ENCODE data around the gene TMEM269. TPM values are rescaled to one million over a fixed set of nuclear protein-coding genes. Genes with fewer than 3 reads are reported as not detected.

The TMEM269 gene
- total and polyA plus RNA-seq, 9 of the 15 experiments (the other 6 are each of a cell fraction or from before 2014, with no cell fraction given), result 0.09 to 0.49 (median 0.21) TPM

DNA sequence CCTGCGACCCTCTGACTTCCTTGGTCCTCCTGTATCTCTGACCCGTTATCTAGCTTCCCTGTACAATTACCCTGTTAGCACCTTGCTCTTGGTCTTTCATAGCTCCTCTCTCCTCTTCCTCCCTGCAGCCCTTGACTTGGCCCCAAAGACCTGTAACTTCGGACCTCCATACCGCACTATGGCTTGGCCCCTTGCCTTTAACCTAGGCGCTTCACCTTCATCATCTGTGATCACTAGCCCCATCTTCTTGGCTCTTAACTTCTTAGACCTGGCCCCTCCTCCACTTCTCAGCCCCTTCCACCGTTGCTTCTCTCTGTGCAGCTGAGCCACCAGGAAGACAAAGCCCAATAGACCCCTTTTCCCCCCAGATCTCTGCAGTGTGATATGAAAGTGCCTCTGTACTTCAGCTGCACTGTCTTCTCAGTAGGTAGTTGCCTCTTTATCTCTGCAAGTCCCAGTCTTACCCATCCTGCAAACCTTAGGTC, 62.4 kb downstream of the TMEM269 start:
- no TSS peak for BruUV-seq (replicated peaks)
- no peak for DNase-seq (ENCODE audit: extremely low read depth in 1 of 4, low spot score in 3 of 4)
- peak overlapping the region; percentile 70 for H3K4me3 ChIP-seq
- H3K9me3 ChIP-seq (replicated peaks; ENCODE audit: control insufficient read depth, insufficient read depth, low read depth, low read length), result no peaks in the 10 kb centered on the region
- no peaks in the 10 kb centered on the region for H4K20me1 ChIP-seq (replicated peaks; ENCODE audit: control insufficient read depth, insufficient read depth, low read length)
- CTCF ChIA-PET (ENCODE audit: low intra/inter-chr PET ratio), result no interaction called here
- peaks cover 34% of the 10 kb centered on the region for H3K79me2 ChIP-seq (ENCODE audit: control insufficient read depth, insufficient read depth, low read length)
- H3K27ac ChIP-seq (ENCODE audit: extremely low read depth, low read depth, low read length), result peak overlapping the region; percentile 83
- intact Hi-C loops (cut with micrococcal nuclease) (loop anchor here (2.0 to 5.0 kb wide), 2 partner anchors 22 to 80 kb away; partner anchors contain the start of genes C1orf50 and P3H1), in situ Hi-C loops (cut with MboI) (no loop called here)
- POLR2A ChIA-PET, result interaction anchor here (0.7 to 6.4 kb wide), 16 partner anchors 9 to 1785 kb away, joined by 3 to 94 read pairs (median 4); partner anchors contain the start of genes C1orf50, ERMAP, P3H1 and SVBP
- FAIRE-seq, result peak; percentile 60
- H3K4me2 ChIP-seq (ENCODE audit: insufficient read depth, low read length), result peak overlapping the region; percentile 96
- H3K4me1 ChIP-seq (replicated peaks in 1 of 2; ENCODE audit: control insufficient read depth in 2 of 2, insufficient read depth in 2 of 2, low read length in 2 of 2), result peaks cover 18 to 32% of the 10 kb centered on the region in 2 experiments
- 2% methylated on average over 6 of the region's 6 CpGs for WGBS (ENCODE audit: insufficient coverage, low coverage, missing lambda C conversion rate)
- no peaks in the 10 kb centered on the region for H3K9me1 ChIP-seq (ENCODE audit: control insufficient read depth, insufficient read depth, low read length)
- H2AFZ ChIP-seq (ENCODE audit: low read depth, low read length), result peak overlapping the region; percentile 88
- H3K36me3 ChIP-seq (ENCODE audit: control insufficient read depth, insufficient read depth, low read length), result peaks cover 55% of the 10 kb centered on the region
- no peak; the same call in 1 of the 3 replicates for ATAC-seq
- H3K27me3 ChIP-seq (ENCODE audit: control insufficient read depth in 2 of 2, insufficient read depth in 2 of 2, low read length in 2 of 2), result no peaks in the 10 kb centered on the region
- peak overlapping the region; percentile 86 to 95 for H3K9ac ChIP-seq (ENCODE audit: insufficient read depth in 1 of 2, low read depth in 2 of 2, low read length in 2 of 2)
- TF ChIP-seq, protein P1, sequence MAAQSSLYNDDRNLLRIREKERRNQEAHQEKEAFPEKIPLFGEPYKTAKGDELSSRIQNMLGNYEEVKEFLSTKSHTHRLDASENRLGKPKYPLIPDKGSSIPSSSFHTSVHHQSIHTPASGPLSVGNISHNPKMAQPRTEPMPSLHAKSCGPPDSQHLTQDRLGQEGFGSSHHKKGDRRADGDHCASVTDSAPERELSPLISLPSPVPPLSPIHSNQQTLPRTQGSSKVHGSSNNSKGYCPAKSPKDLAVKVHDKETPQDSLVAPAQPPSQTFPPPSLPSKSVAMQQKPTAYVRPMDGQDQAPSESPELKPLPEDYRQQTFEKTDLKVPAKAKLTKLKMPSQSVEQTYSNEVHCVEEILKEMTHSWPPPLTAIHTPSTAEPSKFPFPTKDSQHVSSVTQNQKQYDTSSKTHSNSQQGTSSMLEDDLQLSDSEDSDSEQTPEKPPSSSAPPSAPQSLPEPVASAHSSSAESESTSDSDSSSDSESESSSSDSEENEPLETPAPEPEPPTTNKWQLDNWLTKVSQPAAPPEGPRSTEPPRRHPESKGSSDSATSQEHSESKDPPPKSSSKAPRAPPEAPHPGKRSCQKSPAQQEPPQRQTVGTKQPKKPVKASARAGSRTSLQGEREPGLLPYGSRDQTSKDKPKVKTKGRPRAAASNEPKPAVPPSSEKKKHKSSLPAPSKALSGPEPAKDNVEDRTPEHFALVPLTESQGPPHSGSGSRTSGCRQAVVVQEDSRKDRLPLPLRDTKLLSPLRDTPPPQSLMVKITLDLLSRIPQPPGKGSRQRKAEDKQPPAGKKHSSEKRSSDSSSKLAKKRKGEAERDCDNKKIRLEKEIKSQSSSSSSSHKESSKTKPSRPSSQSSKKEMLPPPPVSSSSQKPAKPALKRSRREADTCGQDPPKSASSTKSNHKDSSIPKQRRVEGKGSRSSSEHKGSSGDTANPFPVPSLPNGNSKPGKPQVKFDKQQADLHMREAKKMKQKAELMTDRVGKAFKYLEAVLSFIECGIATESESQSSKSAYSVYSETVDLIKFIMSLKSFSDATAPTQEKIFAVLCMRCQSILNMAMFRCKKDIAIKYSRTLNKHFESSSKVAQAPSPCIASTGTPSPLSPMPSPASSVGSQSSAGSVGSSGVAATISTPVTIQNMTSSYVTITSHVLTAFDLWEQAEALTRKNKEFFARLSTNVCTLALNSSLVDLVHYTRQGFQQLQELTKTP (IDR thresholded peaks at IDR 0.05; ENCODE audit: low read depth in 1 of 2, partially characterized antibody in 2 of 2), result peak in 1 of 2 experiments; percentile 64
- TF ChIP-seq, protein P2, sequence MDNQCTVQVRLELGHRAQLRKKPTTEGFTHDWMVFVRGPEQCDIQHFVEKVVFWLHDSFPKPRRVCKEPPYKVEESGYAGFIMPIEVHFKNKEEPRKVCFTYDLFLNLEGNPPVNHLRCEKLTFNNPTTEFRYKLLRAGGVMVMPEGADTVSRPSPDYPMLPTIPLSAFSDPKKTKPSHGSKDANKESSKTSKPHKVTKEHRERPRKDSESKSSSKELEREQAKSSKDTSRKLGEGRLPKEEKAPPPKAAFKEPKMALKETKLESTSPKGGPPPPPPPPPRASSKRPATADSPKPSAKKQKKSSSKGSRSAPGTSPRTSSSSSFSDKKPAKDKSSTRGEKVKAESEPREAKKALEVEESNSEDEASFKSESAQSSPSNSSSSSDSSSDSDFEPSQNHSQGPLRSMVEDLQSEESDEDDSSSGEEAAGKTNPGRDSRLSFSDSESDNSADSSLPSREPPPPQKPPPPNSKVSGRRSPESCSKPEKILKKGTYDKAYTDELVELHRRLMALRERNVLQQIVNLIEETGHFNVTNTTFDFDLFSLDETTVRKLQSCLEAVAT (IDR thresholded peaks at IDR 0.05), result peak in 1 of 2 experiments; percentile 25; a peak in 1 of 4 replicates
- TF ChIP-seq HEY1 (CRISPR knock-in tag; IDR thresholded peaks at IDR 0.05; ENCODE audit: borderline replicate concordance), result no peak
- TF ChIP-seq, protein P3, sequence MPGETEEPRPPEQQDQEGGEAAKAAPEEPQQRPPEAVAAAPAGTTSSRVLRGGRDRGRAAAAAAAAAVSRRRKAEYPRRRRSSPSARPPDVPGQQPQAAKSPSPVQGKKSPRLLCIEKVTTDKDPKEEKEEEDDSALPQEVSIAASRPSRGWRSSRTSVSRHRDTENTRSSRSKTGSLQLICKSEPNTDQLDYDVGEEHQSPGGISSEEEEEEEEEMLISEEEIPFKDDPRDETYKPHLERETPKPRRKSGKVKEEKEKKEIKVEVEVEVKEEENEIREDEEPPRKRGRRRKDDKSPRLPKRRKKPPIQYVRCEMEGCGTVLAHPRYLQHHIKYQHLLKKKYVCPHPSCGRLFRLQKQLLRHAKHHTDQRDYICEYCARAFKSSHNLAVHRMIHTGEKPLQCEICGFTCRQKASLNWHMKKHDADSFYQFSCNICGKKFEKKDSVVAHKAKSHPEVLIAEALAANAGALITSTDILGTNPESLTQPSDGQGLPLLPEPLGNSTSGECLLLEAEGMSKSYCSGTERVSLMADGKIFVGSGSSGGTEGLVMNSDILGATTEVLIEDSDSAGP (CRISPR knock-in tag; IDR thresholded peaks at IDR 0.05), result 0 out of 2 replicates have a peak, but pooled peaks have one; percentile 34
- TF ChIP-seq, protein P4, sequence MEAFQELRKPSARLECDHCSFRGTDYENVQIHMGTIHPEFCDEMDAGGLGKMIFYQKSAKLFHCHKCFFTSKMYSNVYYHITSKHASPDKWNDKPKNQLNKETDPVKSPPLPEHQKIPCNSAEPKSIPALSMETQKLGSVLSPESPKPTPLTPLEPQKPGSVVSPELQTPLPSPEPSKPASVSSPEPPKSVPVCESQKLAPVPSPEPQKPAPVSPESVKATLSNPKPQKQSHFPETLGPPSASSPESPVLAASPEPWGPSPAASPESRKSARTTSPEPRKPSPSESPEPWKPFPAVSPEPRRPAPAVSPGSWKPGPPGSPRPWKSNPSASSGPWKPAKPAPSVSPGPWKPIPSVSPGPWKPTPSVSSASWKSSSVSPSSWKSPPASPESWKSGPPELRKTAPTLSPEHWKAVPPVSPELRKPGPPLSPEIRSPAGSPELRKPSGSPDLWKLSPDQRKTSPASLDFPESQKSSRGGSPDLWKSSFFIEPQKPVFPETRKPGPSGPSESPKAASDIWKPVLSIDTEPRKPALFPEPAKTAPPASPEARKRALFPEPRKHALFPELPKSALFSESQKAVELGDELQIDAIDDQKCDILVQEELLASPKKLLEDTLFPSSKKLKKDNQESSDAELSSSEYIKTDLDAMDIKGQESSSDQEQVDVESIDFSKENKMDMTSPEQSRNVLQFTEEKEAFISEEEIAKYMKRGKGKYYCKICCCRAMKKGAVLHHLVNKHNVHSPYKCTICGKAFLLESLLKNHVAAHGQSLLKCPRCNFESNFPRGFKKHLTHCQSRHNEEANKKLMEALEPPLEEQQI (IDR thresholded peaks at IDR 0.05), result peak; percentile 18; the same call in 1 of the 2 replicates
- TF ChIP-seq, protein P5, sequence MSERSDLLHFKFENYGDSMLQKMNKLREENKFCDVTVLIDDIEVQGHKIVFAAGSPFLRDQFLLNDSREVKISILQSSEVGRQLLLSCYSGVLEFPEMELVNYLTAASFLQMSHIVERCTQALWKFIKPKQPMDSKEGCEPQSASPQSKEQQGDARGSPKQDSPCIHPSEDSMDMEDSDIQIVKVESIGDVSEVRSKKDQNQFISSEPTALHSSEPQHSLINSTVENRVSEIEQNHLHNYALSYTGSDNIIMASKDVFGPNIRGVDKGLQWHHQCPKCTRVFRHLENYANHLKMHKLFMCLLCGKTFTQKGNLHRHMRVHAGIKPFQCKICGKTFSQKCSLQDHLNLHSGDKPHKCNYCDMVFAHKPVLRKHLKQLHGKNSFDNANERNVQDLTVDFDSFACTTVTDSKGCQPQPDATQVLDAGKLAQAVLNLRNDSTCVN (CRISPR knock-in tag; IDR thresholded peaks at IDR 0.05), result 0 out of 2 replicates have a peak, but pooled peaks have one; percentile 21
